ENCODE data around the gene DMBT1.

DMBT1 gene

GRCh38 chr10:122555442-122555841 is 5.1 kb upstream of the DMBT1 start:
- no peak for DNase-seq (ENCODE audit: low spot score)

GRCh38 chr10:122557516-122557915 is 3.0 kb upstream of the DMBT1 start:
- DNase-seq (ENCODE audit: low spot score), result no peak
- no peak for TF ChIP-seq CTCF (IDR thresholded peaks at IDR 0.05; ENCODE audit: extremely low read depth, missing control alignments)

More at GRCh38 chr10:122555442-122555841, 5.1 kb upstream of the DMBT1 start:
- TF ChIP-seq CTCF (IDR thresholded peaks at IDR 0.05; ENCODE audit: extremely low read depth, missing control alignments), result no peak

- DNase-seq (ENCODE audit: low spot score), result no peak
- no peak for TF ChIP-seq CTCF (IDR thresholded peaks at IDR 0.05; ENCODE audit: extremely low read depth, missing control alignments)
Observed at GRCh38 chr10:122558452-122558851, 2.1 kb upstream of the DMBT1 start.

GRCh38 chr10:122559228-122559627 is 1.3 kb upstream of the DMBT1 start:
- no peak for DNase-seq (ENCODE audit: low spot score)
- no peak for TF ChIP-seq CTCF (IDR thresholded peaks at IDR 0.05; ENCODE audit: extremely low read depth, missing control alignments)

GRCh38 chr10:122561212-122561611 is 658 bp downstream of the DMBT1 start:
- no peak for DNase-seq (ENCODE audit: low spot score)
- TF ChIP-seq CTCF (IDR thresholded peaks at IDR 0.05; ENCODE audit: extremely low read depth, missing control alignments), result no peak

- DNase-seq (ENCODE audit: low spot score), result no peak
- TF ChIP-seq CTCF (IDR thresholded peaks at IDR 0.05; ENCODE audit: extremely low read depth, missing control alignments), result no peak
Observed at GRCh38 chr10:122561792-122562191, 1.2 kb downstream of the DMBT1 start.

GRCh38 chr10:122564980-122565379 is 4.4 kb downstream of the DMBT1 start:
- no peak for TF ChIP-seq CTCF (IDR thresholded peaks at IDR 0.05; ENCODE audit: extremely low read depth, missing control alignments)

More at GRCh38 chr10:122564980-122565379, 4.4 kb downstream of the DMBT1 start:
- DNase-seq (ENCODE audit: low spot score), result no peak

All from GM20000 (cell line).